AG10803 (cell line): Measurements from ENCODE around the gene GNAQ.
A peak's percentile ranks its signal among the peaks of the same experiment; 100 is the strongest.

ENCODE experiments used
- DNase-seq: peaks from one replicate; pipeline ENCODE4 v3.0.0; 2010; ENCODE audit warnings: low read depth
- H3K4me3 ChIP-seq: 2 replicates; pipeline ENCODE4 v1.5.1; 2011; ENCODE audit warnings: mild to moderate bottlenecking, low read length, control low read depth
- TF ChIP-seq, protein P1 (sequence below): conservative IDR thresholded peaks from 2 replicates; pipeline ENCODE4 v1.5.1; 2011; ENCODE audit warnings: mild to moderate bottlenecking, low read length, control low read depth, inconsistent platforms

GNAQ gene

DNA sequence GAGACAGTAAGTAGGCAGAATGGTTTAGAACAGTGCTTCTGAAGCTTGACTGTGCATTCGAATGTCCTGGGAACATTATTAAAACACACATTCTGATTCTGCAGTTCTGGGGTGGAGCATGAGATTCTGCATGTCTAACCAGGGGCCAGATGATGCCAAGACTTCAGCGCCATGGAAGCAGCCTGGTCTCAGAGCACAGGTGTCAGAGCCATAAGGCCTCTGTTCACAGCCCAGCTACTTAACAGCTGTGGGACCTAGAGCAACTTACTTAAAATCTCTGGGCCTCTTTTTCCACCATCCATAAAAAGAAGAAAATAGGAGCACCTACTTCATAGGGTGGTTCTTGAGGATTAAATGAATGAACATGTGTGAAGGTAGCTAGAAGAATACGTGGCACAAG is 84.0 kb downstream of the GNAQ start:
- TF ChIP-seq, protein P1, sequence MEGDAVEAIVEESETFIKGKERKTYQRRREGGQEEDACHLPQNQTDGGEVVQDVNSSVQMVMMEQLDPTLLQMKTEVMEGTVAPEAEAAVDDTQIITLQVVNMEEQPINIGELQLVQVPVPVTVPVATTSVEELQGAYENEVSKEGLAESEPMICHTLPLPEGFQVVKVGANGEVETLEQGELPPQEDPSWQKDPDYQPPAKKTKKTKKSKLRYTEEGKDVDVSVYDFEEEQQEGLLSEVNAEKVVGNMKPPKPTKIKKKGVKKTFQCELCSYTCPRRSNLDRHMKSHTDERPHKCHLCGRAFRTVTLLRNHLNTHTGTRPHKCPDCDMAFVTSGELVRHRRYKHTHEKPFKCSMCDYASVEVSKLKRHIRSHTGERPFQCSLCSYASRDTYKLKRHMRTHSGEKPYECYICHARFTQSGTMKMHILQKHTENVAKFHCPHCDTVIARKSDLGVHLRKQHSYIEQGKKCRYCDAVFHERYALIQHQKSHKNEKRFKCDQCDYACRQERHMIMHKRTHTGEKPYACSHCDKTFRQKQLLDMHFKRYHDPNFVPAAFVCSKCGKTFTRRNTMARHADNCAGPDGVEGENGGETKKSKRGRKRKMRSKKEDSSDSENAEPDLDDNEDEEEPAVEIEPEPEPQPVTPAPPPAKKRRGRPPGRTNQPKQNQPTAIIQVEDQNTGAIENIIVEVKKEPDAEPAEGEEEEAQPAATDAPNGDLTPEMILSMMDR: no peak
- DNase-seq: no peak
- H3K4me3 ChIP-seq: no peak overlapping the region

DNA sequence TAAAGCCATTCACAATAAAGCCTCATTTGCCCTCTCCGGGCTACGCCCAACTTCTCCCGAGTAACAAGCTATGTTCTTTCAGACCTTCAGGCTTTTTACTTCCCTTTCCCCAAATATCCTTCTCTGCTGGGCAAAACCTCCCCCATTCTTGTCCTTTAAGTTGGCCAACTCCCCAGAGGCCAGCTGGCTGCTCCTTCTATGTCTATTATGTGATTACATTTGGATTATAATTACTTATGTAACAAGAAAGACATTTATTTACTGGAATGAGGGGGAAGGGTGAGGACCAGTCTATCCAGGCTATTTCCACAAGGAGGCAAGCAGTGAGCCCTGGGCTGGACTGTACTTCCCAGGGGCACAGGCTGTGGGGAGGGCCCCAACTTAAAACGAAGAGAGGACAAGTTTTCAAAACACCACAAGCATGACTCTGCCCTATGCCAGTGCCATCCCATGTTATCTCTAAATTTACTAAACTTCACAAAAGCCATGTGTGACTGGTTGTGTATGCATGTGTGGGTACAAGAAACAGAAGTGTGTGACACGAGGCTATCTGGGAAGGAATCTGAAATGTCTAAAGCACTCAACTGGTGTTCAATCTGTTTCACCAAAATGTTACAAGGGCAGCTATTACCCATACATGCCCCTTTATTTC is 84.5 kb downstream of the GNAQ start:
- DNase-seq: no peak
- TF ChIP-seq, protein P1: no peak
- H3K4me3 ChIP-seq: no peak overlapping the region

DNA sequence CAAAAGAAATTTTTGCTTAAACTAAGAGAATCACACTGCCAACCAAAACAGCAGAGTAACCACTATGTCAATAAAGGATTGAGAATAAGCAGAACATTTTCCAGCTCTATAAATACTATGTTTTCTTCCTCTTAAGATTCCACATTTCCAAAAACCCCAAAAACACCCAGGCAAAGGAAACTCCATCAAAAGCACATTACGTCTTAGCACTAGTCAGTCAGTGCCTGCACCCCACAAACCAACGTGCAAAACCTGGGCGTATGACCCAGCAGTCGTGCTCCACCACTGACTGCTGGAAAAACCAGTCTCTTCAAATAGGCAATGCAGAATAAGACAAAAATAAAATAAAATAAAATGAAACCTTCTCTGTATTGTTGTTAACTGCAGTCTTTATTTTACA is 85.3 kb downstream of the GNAQ start:
- H3K4me3 ChIP-seq: no peak overlapping the region
- no peak for DNase-seq
- TF ChIP-seq, protein P1: no peak

DNA sequence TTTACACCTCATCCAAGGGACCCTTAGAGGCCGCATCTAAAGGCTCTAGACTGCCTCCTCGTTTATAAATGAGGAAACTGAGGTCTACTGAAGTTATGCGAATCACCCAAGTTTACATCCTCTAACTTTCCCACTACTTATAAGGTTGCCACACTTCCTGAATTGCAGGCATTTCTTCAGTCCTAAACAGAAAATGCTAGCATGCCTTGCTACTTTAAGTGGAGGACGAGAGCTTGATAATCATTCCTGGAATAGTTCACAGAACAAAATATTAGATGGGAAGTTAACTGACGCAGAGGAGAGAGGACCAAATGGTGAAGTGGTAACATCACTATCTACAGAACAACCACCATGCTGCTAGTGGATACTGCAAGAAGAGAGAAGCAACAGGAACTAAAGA is 85.8 kb downstream of the GNAQ start:
- peak; percentile 40 for DNase-seq
- H3K4me3 ChIP-seq: no peak overlapping the region
- TF ChIP-seq, protein P1: no peak

DNA sequence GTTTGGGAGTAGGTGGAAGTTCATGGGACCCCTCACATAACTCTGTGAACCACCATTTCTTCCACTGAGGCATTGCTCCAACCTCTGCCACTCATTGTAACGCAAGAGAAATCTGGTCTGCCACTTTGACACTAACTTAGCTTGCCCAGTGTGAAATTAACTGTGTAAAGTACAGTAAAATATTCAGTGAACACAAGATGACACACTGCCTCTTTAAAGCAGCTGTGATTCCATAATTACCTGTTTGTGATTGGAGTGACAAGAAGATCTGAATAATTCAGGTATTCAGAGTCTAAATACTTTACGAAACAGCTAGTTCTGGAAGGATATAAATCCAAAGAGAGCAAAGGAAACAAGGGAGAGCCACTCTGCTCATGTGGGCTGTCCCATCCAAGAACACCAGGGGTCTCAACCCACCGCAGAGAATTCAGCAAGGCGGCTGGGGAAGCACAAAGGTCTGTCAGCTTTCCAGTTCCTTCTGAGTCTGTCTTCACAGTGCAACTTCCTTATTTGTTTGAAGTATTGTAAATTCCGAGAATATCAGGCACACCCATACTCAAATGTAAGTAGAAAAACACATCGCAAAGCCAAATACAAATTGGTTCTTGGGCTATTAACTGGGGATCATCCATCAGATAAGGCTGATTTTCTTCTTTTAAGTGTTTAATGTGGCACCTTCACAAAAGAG is 86.9 kb downstream of the GNAQ start:
- TF ChIP-seq, protein P1: no peak
- no peak overlapping the region for H3K4me3 ChIP-seq
- DNase-seq: no peak

DNA sequence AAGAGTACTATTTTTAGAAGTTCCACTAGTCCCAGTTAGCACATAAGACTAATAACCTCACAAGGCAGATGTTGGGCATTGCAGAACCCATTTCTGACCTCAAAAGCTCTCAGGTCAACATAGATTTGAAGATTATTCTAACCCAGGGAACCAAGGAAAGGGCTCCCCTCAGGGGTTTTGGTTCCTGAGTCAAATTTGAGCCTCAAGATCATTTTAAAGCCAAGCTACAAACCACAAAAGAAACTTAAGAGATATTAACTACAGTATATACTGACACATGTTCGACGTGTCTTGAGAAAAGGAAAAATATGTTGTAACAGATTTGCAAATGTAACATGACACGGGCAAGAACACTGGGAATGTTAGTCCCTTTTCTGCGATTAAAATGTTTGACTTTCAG is 88.6 kb downstream of the GNAQ start:
- TF ChIP-seq, protein P1: no peak
- DNase-seq: no peak

DNA sequence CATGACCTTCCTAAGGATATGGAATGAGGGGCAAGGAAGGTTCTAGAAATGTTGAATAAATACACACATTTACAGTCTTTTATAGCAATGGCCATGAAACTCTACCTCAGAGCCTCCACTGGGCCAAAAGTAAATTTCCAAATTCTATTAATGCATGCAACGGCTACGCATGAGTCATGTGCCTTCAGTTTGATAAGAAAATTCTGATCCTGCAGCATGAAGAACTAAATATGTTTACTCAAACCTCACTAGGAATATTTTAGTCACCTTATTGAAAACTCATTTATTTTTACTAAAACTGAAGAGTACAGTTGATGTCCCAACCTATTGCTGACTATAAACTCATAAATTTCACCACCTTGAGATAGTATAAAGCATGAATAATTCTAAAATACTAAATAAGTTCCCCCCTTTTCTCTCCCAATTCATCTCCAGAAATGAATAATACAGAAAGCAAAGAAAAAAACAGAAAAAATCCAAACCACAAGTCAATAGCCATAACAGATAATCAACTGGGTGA is 92.4 kb downstream of the GNAQ start:
- H3K4me3 ChIP-seq: no peak overlapping the region
- DNase-seq: no peak
- TF ChIP-seq, protein P1: no peak

More for the DNA sequence above, 88.6 kb downstream of the GNAQ start:
- no peak overlapping the region for H3K4me3 ChIP-seq
